Measurements from ENCODE around the gene WDR59.

WDR59 gene

DNA sequence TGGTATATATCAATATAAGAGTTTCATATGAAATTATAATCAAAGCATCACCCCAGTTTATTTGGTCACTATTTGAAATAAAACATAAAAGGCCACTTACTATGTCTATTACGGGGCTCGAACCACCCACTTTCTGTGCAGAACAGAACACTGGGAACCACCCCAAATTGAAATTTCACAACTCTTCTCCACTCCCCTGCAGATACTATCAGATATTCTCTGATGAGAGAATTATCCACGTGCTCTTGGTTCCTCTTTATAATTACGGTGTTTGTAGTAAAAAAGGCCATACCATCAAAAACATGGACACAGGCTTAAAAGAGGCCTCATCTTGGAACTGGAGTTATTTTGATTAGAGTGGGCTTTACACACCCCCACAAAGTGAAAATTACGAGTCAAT, 82.8 kb downstream of the WDR59 start:
- DNase-seq = no peak

DNA sequence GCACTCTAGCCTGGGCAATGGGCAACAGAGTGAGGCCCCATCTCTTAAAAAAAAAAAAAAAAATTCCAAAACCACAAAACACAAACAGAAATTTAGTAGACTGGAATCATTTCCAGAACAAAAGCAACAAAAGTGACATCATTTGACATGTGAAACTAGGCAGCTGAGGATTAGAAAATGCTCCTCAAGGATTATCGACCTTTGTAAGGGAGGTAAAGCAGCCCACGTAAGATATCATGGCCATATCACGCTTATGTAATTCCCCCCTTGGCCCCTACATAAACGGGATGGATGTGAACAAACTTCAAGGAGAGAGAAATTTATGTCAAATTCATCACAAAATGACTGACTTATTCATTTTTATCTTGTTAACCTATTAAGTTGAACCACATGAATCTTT, 83.3 kb downstream of the WDR59 start:
- no peak for DNase-seq

DNA sequence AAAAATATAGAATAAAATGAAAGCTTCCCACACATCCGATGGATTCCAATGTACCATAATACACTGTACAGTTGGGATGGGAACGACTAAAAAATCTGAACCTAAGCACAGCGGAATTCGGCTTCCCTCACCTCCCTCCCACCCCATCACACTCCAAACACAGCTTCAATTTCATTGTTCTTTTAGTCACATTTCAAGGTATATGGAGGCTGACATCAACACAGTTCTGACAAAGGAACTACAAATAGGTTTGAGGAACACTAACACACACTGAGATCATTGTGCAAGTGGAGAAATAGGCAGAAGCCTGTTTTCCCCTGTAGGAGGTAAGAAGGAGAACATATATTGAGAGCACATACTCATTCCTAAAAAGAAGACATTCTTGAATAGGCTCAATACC, 85.1 kb downstream of the WDR59 start:
- DNase-seq = no peak

DNA sequence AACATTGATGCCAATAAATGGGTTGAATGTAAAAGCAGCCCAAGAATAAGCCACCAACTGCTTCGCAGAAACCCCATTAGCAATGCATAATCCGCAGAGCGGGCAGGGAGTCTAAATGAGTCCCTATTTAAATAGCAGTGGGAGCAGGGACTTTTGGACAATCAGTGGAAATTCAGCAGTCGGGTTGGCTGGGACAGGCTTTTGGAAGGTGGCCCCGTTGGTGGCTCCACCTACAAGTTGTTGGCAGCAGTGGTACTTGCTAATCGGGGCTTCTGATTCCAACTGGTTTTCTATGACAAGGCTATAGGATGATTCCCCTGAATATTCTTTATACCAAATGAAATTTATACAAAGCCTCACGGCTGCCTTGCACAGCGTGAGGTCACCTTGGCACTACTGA, 86.3 kb downstream of the WDR59 start:
- no peak for DNase-seq

DNA sequence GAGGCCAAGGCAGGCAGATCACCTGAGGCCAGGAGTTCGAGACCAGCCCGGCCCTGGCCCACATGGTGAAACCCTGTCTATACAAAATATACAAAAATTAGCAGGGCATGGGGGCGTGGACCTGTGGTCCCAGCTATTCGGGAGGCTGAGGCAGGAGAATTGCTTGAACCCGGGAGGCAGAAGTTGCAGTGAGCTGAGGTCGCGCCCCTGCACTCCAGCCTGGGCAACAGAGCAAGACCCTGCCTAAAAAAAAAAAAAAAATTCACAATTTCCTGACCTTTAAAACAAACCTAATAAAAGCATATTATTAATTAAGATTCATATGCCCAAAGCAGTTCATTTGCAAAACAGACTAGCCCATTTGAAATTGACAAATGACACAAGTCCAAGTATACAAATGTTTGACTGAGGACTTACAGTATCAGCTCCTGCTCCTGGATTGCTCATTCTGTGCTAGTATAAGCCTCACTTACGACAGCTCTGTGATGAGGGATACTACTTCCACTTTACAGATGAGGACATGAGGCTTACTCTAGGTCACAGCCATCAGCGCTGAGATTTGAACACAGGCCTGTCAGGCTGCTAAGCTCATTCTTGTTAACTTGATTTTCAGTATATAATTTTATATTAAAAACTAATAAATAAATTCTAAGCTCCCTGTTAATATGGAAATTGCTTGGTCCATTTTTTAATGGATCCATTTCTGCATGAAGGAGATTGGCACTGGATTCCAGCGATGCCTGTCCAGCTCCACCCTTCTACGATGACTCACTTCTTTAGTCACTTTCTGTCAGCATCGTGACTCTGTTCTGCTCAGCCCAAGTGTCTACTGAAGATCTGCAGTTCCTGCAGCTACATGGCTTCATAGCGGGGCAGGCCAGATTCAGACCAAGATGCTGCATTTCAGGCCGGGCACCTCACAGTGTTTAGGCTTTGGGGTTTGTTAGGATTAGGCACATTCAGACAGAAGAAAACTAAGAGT, 88.2 kb downstream of the WDR59 start:
- no peak for DNase-seq

DNA sequence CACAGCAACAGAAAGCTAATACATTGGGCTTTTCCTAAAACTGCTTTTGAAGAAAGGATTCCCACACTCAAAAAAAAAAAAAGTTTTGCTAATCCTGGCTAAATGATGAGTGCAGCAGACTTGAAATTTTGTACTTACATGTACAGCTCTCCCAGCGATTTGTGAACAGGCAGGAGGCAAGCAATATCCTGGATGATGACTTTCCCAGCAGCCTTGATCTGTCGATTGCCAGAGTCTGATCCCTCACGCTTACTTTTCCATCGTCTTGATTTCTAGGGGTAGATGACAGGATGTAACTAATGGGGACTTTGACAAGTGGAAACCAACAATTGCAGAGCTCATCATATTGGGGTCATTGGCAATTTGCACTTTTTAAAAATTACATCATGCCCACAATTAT, 91.4 kb downstream of the WDR59 start:
- no peak for DNase-seq

DNA sequence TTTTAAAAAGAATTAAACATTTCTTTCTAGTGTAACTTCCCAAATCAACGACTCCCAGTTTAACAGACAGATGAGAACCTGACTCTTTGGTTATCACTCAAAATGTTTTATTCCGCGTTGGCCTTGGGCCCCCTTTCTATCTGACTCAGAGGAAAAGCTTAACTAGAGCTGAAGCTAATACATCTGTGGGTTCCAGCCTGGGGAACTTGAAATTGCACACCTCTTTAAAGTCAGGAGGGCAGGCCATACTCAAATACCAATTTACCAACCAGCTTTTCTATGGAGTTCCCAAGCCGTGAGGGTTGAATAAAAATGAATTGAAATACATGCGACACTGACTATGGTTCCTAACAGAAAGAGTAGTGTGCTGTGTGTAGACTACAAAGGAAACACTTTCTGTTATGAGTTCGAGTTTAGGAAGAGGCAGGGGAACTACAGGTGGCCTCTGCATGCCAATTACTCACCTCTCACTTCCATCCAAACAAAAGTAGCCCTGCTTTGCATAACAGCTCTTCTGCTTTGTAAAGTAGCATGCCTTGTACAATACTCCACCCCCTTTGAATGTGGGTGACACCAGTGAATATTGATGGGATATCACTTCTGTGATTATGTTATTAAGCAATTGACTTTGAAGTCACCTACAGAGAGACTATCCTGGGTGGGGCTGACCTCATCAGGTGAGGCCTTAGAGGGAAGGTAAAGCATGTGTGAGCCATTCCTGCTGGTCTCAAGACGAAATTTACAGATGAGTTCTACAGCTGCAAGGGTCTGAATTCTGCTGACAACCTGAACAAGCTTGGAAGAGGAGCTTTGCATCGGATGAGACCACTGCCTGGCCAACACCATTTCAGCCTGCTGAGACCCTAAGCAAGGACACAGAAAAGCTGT, 92.1 kb downstream of the WDR59 start:
- no peak for DNase-seq

DNA sequence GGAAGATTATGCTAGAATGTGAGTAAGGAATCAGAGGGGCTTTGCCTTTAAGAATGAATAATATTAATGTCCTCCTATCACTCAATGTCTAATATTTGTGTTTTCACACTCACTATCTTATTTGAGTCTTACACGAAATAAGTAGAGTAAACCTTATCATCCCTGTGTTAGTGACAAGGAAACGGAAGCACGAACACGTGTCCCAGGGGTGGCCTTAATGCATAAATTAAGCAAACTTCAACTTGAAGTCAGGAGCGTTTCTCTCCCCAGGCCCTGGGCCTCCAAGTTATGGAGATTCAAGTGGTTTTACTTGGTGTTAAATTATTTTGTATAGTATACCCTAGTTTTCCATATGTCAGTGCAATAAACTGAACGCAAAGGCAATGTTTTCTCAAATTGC, 96.0 kb downstream of the WDR59 start:
- DNase-seq = no peak

DNA sequence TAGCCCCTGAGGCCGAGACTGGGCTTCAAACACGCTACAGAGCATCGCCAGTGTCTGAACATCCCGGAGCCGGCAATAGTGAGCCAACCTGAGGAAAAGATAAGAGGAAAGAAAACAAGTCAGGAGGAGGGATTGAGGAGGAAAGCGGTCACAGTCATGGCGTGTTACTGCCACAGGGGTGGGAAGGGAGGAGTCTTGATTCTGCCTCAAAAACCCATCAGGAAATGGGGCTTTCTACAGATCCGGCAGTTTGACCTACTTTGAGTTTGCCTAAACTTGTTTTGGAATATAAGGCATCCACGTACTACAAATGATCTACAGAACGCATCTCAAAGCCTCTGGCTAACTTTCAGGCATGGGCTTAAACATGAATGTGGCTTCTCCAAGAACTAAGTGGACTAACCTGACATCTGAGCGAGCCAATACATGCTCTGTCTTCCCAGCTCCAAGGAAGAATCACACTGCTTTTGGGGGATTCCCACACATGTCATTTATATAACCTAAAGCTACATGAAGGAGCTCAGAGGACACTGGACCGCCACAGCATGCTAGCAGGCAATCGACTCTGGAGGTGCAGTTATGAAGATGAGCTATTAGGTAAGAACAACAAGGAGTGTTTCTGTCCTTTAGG, 96.6 kb downstream of the WDR59 start:
- DNase-seq = no peak

DNA sequence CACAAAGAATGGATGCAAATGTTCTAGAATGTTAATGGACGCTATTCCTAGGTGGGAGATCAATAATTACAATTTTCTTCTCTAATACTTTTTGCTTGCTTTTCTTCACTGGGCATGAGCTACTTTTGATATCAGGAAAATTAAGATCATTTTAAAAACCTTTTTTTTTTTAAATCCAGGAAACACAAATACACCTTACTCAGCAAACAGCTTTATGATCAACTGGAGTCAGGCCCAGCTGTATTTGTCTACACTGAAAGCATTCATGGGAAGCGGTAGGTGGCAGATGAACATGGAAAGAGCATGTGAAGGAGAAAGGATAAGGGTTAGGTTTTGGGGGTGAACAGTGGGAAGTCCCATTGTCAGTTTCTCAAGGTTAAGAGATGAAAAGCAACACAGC, 97.8 kb downstream of the WDR59 start:
- DNase-seq = no peak

DNA sequence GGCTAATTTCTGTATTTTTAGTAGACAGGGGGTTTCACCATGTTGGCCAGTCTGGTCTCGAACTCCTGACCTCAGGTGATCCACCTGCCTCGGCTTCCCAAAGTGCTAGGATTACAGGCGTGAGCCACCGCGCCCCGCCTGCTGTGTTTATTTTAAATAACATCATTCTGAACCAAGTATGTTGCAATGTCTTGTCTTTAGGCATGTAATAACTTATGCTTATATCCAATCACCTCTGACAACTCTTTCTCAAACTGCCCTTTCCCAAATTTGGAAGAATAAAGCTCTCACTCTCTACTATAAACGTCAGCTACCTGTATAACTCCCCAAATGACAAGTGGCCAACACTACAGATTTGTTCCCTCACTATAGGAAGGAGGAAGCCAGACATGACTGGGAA, 107.2 kb downstream of the WDR59 start:
- no peak for DNase-seq

DNA sequence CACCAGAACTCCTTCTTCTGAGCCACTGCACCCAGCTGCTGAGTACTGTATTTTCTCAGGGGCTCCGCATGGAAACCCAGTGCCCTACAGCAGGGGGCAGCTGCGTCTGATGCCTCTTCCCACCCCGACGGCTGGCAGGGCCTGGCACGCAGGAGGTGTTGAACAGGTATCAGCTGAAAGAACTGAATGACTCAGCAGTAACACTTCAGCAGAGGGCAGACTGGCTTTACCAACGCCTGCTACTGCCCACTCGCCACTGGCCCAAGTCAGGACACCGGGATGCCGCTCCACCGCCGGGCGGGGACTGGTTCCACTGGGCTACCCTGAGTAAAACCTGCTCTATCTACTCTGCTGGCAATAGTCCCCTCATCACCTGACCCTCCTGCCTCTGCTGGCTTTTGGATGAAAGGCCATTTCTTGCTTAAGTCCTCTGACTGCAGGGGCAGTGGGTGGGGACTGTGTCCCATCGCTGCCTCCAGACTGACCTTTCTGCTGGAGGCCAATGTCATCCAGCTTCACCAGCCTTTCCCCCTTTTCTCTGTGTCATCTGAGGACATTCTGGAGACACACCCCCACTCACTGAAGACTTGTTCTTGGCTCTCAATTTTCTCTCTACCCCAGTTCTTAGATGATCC, 109.9 kb downstream of the WDR59 start:
- DNase-seq = no peak

DNA sequence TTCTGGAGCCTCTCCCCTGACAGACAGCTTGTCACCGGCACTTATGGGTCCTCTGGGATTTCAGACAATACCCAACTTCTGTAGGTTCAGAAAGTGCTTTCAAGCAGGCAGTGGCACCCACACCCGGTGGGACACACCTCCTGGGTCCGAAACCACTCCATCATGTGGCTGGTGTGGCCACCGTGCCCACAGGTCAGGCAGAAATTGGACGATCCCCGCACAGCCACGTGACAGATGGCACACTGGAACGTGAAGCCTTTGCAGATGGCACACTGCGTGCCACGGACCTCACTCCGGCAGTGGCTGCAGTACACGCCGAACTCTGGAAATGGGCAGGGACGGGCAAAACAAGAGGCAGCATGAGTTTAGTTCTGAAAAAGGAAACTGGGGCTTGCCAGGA, 110.8 kb downstream of the WDR59 start:
- no peak for DNase-seq

DNA sequence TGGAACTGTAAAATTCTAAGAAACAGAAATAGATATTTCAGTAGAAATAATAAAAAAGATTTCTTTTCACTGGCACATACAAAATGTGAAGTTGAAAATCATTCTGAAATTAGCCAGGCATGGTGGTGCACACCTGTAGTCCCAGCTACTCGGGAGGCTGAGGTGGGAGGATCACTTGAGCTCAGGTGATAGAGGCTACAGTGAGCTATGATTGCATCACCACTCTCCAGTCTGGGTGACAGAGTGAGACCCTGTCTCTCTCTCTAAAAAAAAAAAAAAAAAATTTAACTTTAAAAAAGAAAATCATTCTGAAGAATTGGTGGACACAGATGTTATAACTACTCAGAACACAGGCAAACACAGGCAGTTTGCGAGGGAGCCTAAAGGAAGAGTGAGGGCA, 112.6 kb downstream of the WDR59 start:
- no peak for DNase-seq

DNA sequence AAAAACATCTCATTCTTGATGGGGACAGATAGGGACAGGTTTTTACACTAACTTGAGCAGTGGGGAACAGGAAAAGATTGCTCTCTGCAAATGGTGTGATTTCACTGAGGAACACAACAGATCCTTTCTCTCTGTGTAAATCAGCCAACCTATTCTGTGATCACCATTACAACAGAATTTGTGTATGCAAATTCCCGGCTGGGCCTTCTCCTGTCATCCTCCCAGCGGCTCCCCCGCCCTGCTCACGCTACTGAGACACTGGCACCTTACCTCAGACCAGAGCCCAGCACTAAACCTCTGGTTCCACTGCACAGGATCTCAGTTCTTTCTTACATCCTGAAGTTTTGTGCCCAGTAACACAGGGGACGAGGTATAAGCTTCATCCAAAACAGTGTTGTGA, 113.3 kb downstream of the WDR59 start:
- no peak for DNase-seq

DNA sequence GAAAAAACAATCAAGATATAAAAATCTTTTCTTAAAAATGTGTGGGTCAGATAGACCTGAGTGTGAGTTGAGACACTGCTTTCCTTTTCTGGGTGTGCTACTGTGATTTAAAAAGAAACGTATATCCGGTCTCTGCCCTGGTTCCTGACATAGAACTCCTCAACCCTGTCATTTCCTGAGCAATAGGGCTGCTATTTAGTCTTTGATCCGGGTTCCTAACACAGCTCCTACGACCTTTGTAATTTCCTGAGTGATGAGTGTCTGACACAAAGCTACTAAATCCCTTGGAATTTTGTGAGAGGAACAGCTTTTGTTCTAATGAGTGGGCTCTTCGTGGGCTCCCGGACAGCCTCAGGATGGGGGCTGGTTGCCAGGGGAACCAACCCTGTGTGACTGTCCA, 116.4 kb downstream of the WDR59 start:
- DNase-seq = no peak

DNA sequence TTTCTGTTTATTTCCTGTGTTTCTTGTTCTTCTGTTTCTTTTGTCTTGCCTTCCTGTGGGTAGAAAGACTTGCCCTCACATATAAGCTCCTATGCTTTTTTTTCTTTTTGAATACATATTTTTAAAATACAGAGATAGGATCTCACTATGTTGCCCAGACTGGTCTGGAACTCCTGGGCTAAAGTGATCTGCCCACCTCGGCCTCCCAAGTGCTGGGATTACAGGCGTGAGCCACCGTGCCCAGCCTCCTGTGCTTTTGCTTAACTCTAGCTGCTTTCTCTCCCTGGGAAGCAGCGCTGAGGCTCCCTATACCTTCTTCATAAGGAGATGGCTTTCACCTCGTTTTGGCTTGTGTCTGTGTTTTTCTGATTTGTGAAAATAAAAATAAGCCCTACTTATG, 116.9 kb downstream of the WDR59 start:
- no peak for DNase-seq

DNA sequence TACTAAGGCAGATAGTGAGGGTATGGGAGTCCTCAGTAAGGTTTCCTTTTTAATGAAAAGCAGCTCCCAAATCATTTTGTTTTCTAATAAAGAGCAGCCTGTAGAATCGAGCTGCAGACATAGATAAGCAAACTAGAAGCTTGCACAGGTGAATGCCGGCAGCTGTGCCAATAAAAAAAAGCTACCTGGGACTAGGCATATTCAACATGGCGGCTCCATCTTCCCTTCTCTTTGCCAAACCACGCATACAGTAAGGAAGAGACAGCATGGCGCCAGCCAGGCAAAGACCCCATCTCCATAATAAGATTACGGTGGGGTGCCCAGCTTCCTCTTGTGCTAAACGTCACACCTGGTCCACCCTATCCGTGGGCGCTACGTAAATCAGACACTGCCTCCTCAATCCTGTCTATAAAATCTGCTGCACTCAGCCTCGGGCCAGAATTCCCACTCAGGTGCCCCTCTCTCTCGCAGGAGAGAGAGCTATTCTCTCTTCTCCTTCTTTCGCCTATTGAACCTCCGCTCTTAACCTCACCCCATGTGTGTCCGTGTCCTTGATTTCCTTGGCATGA, 117.6 kb downstream of the WDR59 start:
- DNase-seq = no peak

DNA sequence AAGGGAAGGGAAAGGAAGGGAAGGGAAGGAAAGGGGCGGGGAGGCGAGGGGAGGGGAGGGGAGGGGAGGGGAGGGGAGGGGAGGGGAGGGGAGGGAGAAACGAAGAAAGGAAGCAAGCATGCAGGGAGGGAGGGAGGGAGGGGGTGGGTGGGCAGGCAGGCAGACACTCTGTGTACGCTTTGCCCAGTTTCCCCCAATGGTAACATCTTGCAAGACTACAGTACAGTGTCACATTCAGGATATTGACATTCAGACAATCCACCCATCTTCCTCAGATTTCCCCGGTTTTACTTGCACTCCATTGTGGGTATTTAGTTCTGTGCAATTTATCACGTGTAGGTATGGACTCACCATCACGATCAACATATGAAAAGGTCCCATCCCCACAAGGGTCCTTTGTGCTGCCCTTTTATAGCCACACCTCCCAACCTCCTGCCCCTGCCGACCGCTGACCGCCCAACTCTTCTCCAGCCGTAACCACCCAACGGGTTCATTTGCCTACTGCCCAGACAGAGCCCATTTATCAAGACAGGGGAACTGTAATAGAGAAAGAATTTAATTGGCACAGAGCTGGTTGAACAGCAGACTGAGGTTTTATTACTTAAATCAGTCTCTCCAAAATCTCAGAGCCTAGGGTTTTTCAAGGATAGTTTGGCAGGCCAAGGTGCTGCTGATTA, 118.9 kb downstream of the WDR59 start:
- no peak for DNase-seq

DNA sequence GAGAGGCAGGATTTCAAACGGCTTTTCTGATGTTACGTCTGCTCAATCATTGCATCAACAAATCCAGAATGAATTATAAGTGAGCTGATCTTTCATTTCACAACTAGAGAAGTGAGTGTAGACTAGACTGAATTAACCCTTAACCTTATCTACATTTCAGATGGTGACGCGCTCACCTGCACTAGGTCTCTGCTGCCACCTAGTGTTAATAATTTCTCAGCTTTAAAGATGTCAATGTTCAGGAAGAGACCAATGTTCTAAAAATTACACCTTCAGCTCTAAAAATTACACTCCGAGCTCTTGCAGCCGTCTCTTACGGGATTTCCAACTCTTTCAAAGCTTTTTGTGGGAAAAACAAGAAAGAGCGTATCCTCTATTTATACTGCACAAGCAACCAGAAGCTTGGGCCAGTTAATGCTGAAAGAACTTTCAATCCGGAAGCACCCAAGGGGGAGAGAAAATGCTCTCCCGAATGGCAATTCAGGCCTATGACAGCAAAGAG, 122.1 kb downstream of the WDR59 start:
- no peak for DNase-seq

DNA sequence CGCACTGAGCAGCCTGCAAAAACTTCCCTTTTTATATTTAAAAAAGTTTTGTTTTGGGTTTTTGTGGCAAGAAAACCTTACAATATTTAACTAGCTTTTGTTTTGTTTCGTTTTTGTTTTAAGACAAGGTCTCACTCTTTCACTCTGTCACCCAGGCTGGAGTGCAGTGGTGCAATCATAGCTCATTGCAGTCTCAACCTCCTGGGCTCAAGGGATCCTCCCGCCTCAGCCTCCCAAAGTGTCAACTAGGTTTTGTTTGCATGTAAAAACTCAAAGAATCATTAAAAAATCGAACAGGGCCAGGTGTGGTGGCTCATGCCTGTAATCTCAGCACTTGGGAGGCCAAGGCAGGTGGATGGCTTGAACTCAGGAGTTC, 132.4 kb downstream of the WDR59 start:
- no peak for DNase-seq

DNA sequence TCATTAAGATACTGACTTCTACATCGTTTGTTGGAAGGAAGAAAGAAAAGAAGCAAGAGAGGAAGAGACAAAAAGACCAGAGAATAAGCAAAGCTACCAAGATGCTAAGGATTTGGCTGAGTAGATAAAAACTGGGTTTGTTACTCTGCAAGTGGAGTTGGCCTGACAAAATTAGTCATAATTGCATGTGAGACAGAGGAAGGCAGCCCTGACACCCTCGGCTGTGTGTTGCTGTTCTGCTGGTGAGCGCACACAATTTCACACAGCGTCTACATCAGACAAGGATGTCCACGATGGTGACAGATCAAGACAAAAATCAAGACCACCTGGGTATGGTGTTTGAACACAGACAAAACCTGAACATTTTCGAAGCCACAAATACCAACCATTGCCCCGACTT, 134.9 kb downstream of the WDR59 start:
- no peak for DNase-seq

All from NCI-H2107 (cell line).